Activated CD8-positive, alpha-beta T cell treated with anti-CD3 and anti-CD28 coated beads for 36 hours (primary cell): ENCODE results near the gene HENMT1. TPM values are rescaled to one million over a fixed set of nuclear protein-coding genes. Genes with fewer than 3 reads are reported as not detected.
A peak's percentile ranks its signal among the peaks of the same experiment; 100 is the strongest.
"Not testable (repeated sequence)": the region's sequence is repeated elsewhere in the genome, so short reads cannot be mapped to it uniquely, and the experiment has no call there.

Experiments
- ATAC-seq: fragments of 200-7000 bp; cut with Tn5 transposase; one replicate; pipeline ENCODE4 v1.10.0; 2021; ENCODE audit warnings: mild to moderate bottlenecking, moderate library complexity
- CTCF ChIA-PET: fragments of 350-600 bp; sonication (Branson Sonifier 250); formaldehyde crosslinking; loops from one replicate; lab custom pipeline; 2021; ENCODE audit warnings: antibody characterized with exemption; lab: Charles Lee
- POLR2A ChIA-PET: fragments of 350-600 bp; sonication (Branson Sonifier 250); formaldehyde crosslinking; loops from one replicate; lab custom pipeline; 2021; ENCODE audit warnings: antibody characterized with exemption; lab: Charles Lee
- DNase-seq: peaks from one replicate; pipeline ENCODE4 v3.0.0-alpha.2; 2020
- H3K27ac Mint-ChIP-seq: one replicate; pipeline ENCODE4 v1.8.0; 2021; ENCODE audit warnings: mild to moderate bottlenecking, mixed read lengths
- H3K27me3 Mint-ChIP-seq: one replicate; pipeline ENCODE4 v1.8.0; 2021; ENCODE audit warnings: mixed read lengths
- H3K36me3 Mint-ChIP-seq: one replicate; pipeline ENCODE4 v1.8.0; 2021; ENCODE audit warnings: low read depth, mixed read lengths
- H3K4me1 Mint-ChIP-seq: one replicate; pipeline ENCODE4 v1.8.0; 2021; ENCODE audit warnings: low read depth, mixed read lengths
- H3K4me3 Mint-ChIP-seq: one replicate; pipeline ENCODE4 v1.8.0; 2021; ENCODE audit warnings: mild to moderate bottlenecking, moderate library complexity, mixed read lengths
- H3K9me3 Mint-ChIP-seq: one replicate; pipeline ENCODE4 v1.8.0; 2021; ENCODE audit warnings: mixed read lengths
- intact Hi-C: fragments of 100-400 bp; cut with micrococcal nuclease; formaldehyde crosslinking; loops from one replicate; pipeline ENCODE4 v1.10.0; 2022
- total RNA-seq, 2 experiments: library from RNA; stranded (reverse); gene quantifications; one replicate each; pipeline ENCODE4 v1.2.3, GENCODE V29; 2021
- TF ChIP-seq, protein P1 (sequence below): fragments of 200-600 bp; IDR thresholded peaks from one replicate; pipeline ENCODE4 v1.8.0; 2022; ENCODE audit warnings: antibody characterized with exemption, mild to moderate bottlenecking

The HENMT1 gene
- total RNA-seq, 2 experiments from 2014 or later: 25.3 to 27.1 TPM

GRCh38 chr1:108670131-108670773, 9.4 kb upstream of the HENMT1 start:
- DNase-seq (no peak), ATAC-seq (peak; percentile 28)
- intact Hi-C loops: no loop called here
- POLR2A ChIA-PET: interaction anchor here (0.7 to 2.4 kb wide), 5 partner anchors 9 to 32 kb away, joined by 3 to 14 read pairs (median 3); partner anchors contain the start of genes HENMT1 and PRPF38B
- H3K4me3 Mint-ChIP-seq: no peak overlapping the region
- CTCF ChIA-PET: no interaction called here
- peaks cover 19% of the 10 kb centered on the region for H3K4me1 Mint-ChIP-seq
- peak overlapping the region; percentile 29 for H3K27ac Mint-ChIP-seq
- H3K36me3 Mint-ChIP-seq: no peaks in the 10 kb centered on the region
- TF ChIP-seq, protein P1, sequence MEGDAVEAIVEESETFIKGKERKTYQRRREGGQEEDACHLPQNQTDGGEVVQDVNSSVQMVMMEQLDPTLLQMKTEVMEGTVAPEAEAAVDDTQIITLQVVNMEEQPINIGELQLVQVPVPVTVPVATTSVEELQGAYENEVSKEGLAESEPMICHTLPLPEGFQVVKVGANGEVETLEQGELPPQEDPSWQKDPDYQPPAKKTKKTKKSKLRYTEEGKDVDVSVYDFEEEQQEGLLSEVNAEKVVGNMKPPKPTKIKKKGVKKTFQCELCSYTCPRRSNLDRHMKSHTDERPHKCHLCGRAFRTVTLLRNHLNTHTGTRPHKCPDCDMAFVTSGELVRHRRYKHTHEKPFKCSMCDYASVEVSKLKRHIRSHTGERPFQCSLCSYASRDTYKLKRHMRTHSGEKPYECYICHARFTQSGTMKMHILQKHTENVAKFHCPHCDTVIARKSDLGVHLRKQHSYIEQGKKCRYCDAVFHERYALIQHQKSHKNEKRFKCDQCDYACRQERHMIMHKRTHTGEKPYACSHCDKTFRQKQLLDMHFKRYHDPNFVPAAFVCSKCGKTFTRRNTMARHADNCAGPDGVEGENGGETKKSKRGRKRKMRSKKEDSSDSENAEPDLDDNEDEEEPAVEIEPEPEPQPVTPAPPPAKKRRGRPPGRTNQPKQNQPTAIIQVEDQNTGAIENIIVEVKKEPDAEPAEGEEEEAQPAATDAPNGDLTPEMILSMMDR: no peak
- H3K9me3 Mint-ChIP-seq: no peaks in the 10 kb centered on the region
- H3K27me3 Mint-ChIP-seq: no peaks in the 10 kb centered on the region

DNA sequence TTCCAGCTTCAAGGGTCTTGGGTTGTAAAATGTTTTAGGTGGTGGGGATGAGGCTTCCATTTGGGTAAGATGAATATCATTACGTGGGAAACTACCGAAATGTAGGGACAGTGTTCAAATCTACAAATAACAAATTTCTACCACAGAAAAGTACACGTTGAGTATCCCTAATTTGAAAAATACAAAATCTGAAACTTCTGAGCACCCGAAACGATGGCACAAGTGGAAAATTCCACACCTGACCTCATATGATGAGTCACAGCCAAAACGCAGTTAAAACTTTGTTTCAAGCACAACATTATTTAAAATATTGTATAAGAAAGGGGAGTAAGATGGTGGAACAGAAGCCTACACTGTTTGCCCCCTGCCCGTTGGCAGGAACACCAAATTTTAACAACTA, 8.8 kb upstream of the HENMT1 start:
- CTCF ChIA-PET: no interaction called here
- intact Hi-C loops: no loop called here
- ATAC-seq: peak; percentile 32
- Mint-ChIP-seq H3K9me3 (no peaks in the 10 kb centered on the region), H3K27me3 (no peaks in the 10 kb centered on the region), H3K36me3 (no peaks in the 10 kb centered on the region), H3K4me3 (no peak overlapping the region), H3K4me1 (peaks cover 19% of the 10 kb centered on the region), H3K27ac (peak overlapping the region; percentile 29)
- DNase-seq: peak; percentile 30
- TF ChIP-seq, protein P1: no peak
- POLR2A ChIA-PET: interaction anchor here (1.1 to 2.4 kb wide), 4 partner anchors 12 to 33 kb away, joined by 3 to 14 read pairs (median 3); partner anchors contain the start of gene PRPF38B

DNA sequence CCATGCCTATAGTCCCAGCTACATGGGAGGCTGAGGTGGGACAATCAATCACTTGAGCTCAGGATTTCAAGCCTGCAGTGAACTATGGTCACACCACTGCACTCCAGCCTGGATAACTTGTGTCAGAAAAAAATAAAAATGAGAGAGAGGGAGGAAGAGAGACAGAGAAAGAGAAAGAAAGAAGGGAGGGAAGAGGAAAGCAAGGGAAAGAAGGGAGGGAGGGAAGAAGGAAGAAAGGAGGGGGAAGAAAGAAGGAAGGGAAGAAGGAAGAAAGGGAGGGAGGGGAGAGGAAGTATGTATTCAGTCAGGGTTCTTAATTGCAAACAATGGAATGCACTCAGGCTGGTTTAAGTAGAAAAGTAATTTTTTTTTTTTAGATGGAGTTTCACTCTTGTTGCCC, 7.9 kb upstream of the HENMT1 start:
- Mint-ChIP-seq H3K4me3 (no peak overlapping the region), H3K9me3 (no peaks in the 10 kb centered on the region), H3K27ac (no peak overlapping the region), H3K27me3 (no peaks in the 10 kb centered on the region), H3K36me3 (no peaks in the 10 kb centered on the region), H3K4me1 (peaks cover 19% of the 10 kb centered on the region)
- TF ChIP-seq, protein P1: no peak
- ChIA-PET CTCF (no interaction called here), POLR2A (interaction anchor here (0.6 to 1.4 kb wide), 3 partner anchors 13 to 222 kb away, joined by 3 read pairs; no protein-coding TSS in a partner anchor)
- intact Hi-C loops: no loop called here
- no peak for DNase-seq
- ATAC-seq: no peak

DNA sequence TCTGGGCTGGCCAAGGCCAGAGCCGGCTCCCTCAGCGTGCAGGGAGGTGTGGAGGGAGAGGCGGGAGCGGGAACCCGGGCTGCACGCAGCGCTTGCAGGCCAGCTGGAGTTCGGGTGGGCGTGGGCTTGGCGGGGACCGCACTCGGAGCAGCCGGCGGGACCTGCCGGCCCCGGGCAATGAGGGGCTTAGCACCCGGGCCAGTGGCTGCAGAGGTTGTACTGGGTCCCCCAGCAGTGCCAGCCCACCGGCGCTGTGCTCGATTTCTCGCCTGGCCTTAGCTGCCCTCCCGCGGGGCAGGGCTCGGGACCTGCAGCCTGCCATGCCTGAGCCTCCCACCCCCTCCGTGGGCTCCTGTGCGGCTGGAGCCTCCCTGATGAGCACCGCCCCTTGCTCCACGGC, 6.5 kb upstream of the HENMT1 start:
- H3K9me3 Mint-ChIP-seq, H3K4me3 Mint-ChIP-seq, H3K27ac Mint-ChIP-seq, H3K36me3 Mint-ChIP-seq, intact Hi-C loops, CTCF ChIA-PET, ATAC-seq, H3K27me3 Mint-ChIP-seq, DNase-seq: not testable (repeated sequence)
- H3K4me1 Mint-ChIP-seq: peaks cover 28% of the 10 kb centered on the region
- POLR2A ChIA-PET: interaction anchor here (1.2 to 1.8 kb wide), 2 partner anchors 12 to 25 kb away, joined by 4 to 8 read pairs; partner anchors contain the start of gene PRPF38B

GRCh38 chr1:108665771-108666170, 4.9 kb upstream of the HENMT1 start:
- Mint-ChIP-seq H3K27me3 (no peaks in the 10 kb centered on the region), H3K36me3 (no peaks in the 10 kb centered on the region), H3K9me3 (no peaks in the 10 kb centered on the region), H3K4me1 (peaks cover 29% of the 10 kb centered on the region), H3K27ac (no peak overlapping the region), H3K4me3 (no peak overlapping the region)
- POLR2A ChIA-PET: interaction anchor here (1.6 kb wide), 1 partner anchor 26 kb away, joined by 7 read pairs; the partner anchor contains the start of gene PRPF38B
- ATAC-seq (no peak), DNase-seq (no peak)
- TF ChIP-seq, protein P1: no peak
- CTCF ChIA-PET: no interaction called here
- intact Hi-C loops: no loop called here
